Measurements from ENCODE around the gene C21orf91. TPM values are rescaled to one million over a fixed set of nuclear protein-coding genes. Genes with fewer than 3 reads are reported as not detected.

C21orf91 gene
- polyA plus RNA-seq, 2 donors, result 2.7 to 4.8 TPM

DNA sequence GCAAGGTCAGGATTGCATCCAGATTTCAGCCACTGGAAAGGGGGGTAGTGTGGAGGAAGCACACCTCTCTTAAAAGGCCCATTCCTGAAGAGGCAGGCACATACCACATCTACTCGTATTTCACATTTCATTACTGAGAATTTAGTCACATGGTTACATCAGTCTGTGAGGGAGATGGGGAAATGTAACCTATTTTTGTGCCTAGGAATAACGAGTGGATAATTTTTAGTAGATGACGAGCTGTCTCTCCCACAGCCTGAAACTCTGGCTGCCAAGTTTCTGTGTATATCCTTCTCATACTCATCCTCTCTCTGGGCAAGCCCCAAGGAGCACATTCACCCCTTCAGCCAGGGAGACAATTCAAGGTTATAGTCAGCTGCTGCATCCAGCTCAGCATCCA lies 10.3 kb upstream of the C21orf91 start:
- H3K4me3 ChIP-seq (ENCODE audit: low read depth in 1 of 2, low read length in 2 of 2), result no peak overlapping the region
- no peaks in the 10 kb centered on the region for H3K9me3 ChIP-seq (ENCODE audit: control insufficient read depth in 2 of 2, insufficient read depth in 1 of 2, low read depth in 1 of 2, low read length in 1 of 2)
- WGBS, 2 donors, result 74 to 83% methylated on average over 3 of the region's 3 CpGs
- no peak overlapping the region for H3K27ac ChIP-seq (ENCODE audit: low read depth in 2 of 2, low read length in 1 of 2)
- no peaks in the 10 kb centered on the region for H3K27me3 ChIP-seq (ENCODE audit: control insufficient read depth in 1 of 2, insufficient read depth in 2 of 2, low read length in 2 of 2)
- no peaks in the 10 kb centered on the region for H3K4me1 ChIP-seq (ENCODE audit: control insufficient read depth in 2 of 2, insufficient read depth in 2 of 2, low read length in 1 of 2)
- H3K36me3 ChIP-seq (ENCODE audit: control insufficient read depth in 2 of 2, insufficient read depth in 2 of 2, low read length in 1 of 2), result no peaks in the 10 kb centered on the region

DNA sequence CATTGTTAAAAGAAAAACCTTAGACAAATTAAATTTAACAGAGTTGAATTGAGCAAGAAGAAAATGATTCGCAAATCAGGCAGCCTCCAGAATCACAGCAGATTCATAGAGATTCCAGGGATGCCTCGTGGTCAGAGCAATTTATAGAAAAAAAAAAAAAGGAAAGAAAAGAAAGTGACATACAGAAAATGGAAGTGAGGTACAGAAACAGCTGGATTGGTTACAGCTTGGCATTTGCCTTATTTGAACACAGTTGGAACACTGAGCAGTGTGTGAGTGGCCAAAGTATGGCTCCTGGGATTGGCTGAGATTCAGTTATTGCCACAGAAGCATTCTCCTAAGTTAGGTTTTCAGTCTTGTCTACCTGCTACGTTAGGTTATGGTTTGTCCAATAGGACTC lies 9.1 kb upstream of the C21orf91 start:
- H3K27ac ChIP-seq (ENCODE audit: low read depth in 2 of 2, low read length in 1 of 2), result no peak overlapping the region
- H3K9me3 ChIP-seq (ENCODE audit: control insufficient read depth in 2 of 2, insufficient read depth in 1 of 2, low read depth in 1 of 2, low read length in 1 of 2), result no peaks in the 10 kb centered on the region
- no peaks in the 10 kb centered on the region for H3K4me1 ChIP-seq (ENCODE audit: control insufficient read depth in 2 of 2, insufficient read depth in 2 of 2, low read length in 1 of 2)
- H3K27me3 ChIP-seq (ENCODE audit: control insufficient read depth in 1 of 2, insufficient read depth in 2 of 2, low read length in 2 of 2), result no peaks in the 10 kb centered on the region
- no peaks in the 10 kb centered on the region for H3K36me3 ChIP-seq (ENCODE audit: control insufficient read depth in 2 of 2, insufficient read depth in 2 of 2, low read length in 1 of 2)
- H3K4me3 ChIP-seq (ENCODE audit: low read depth in 1 of 2, low read length in 2 of 2), result no peak overlapping the region
- 57 to 63% methylated on average over 3 of the region's 3 CpGs for whole genome bisulfite sequencing, 2 donors

DNA sequence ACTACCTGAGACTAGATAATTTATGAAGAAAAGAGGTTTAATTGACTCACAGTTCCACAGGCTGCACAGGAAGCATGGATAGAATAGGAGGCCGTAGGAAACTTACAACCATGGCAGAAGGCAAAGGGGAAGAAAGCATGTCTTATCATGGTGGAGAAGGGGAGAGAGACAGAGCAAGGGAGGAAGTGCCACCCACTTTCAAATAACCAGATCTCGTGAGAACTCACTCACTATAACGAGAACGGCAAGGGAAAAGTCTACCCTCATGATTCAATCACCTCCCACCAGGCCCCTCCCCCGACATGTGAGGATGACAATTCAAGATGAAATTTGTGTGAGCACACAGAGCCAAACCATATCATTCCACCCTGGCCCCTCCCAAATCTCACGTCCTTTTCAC lies 4.7 kb upstream of the C21orf91 start:
- WGBS, 2 donors, result 86 to 88% methylated on average over 6 of the region's 6 CpGs
- H3K4me1 ChIP-seq (ENCODE audit: control insufficient read depth in 2 of 2, insufficient read depth in 2 of 2, low read length in 1 of 2), result no peaks in the 10 kb centered on the region
- H3K36me3 ChIP-seq (ENCODE audit: control insufficient read depth in 2 of 2, insufficient read depth in 2 of 2, low read length in 1 of 2), result no peaks in the 10 kb centered on the region
- no peak overlapping the region for H3K27ac ChIP-seq (ENCODE audit: low read depth in 2 of 2, low read length in 1 of 2)
- H3K9me3 ChIP-seq (ENCODE audit: control insufficient read depth in 2 of 2, insufficient read depth in 1 of 2, low read depth in 1 of 2, low read length in 1 of 2), result no peaks in the 10 kb centered on the region
- H3K4me3 ChIP-seq (ENCODE audit: low read depth in 1 of 2, low read length in 2 of 2), result no peak overlapping the region
- H3K27me3 ChIP-seq (ENCODE audit: control insufficient read depth in 1 of 2, insufficient read depth in 2 of 2, low read length in 2 of 2), result no peaks in the 10 kb centered on the region

DNA sequence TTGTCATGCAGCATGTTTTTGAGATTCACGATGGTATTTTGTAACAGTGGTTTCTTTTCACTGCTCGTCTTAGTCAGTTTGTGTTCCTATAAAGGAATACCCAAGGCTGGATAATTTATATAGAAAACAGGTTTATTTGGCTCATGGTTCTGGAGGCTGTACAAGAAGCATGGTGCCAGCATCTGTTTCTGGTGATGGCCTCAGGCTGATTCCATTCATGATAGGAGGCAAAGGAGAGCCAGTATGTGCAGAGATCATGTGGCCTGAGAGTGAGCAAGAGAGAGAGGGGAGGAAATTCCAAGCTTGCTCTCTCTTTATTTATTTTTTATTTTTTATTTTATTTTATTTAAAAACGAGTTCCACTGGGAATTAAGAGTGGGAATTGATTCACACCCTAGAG lies 2.0 kb upstream of the C21orf91 start:
- Histone ChIP-seq H3K27me3 (ENCODE audit: control insufficient read depth in 1 of 2, insufficient read depth in 2 of 2, low read length in 2 of 2) (no peaks in the 10 kb centered on the region), H3K9me3 (ENCODE audit: control insufficient read depth in 2 of 2, insufficient read depth in 1 of 2, low read depth in 1 of 2, low read length in 1 of 2) (no peaks in the 10 kb centered on the region), H3K4me1 (ENCODE audit: control insufficient read depth in 2 of 2, insufficient read depth in 2 of 2, low read length in 1 of 2) (no peaks in the 10 kb centered on the region), H3K4me3 (ENCODE audit: low read depth in 1 of 2, low read length in 2 of 2) (no peak overlapping the region), H3K36me3 (ENCODE audit: control insufficient read depth in 2 of 2, insufficient read depth in 2 of 2, low read length in 1 of 2) (no peaks in the 10 kb centered on the region), H3K27ac (ENCODE audit: low read depth in 2 of 2, low read length in 1 of 2) (no peak overlapping the region)
- WGBS, 2 donors, result 64 to 73% methylated on average over 3 of the region's 3 CpGs

- 1% methylated on average over 6 of the region's 6 CpGs for WGBS, 2 donors
- no peaks in the 10 kb centered on the region for H3K27me3 ChIP-seq (ENCODE audit: control insufficient read depth in 1 of 2, insufficient read depth in 2 of 2, low read length in 2 of 2)
- no peaks in the 10 kb centered on the region for H3K4me1 ChIP-seq (ENCODE audit: control insufficient read depth in 2 of 2, insufficient read depth in 2 of 2, low read length in 1 of 2)
- H3K36me3 ChIP-seq (ENCODE audit: control insufficient read depth in 2 of 2, insufficient read depth in 2 of 2, low read length in 1 of 2), result no peaks in the 10 kb centered on the region
- no peaks in the 10 kb centered on the region for H3K9me3 ChIP-seq (ENCODE audit: control insufficient read depth in 2 of 2, insufficient read depth in 1 of 2, low read depth in 1 of 2, low read length in 1 of 2)
- H3K27ac ChIP-seq (ENCODE audit: low read depth in 2 of 2, low read length in 1 of 2), result peak overlapping the region; percentile 95
- peak overlapping the region; percentile 76 to 99 for H3K4me3 ChIP-seq (ENCODE audit: low read depth in 1 of 2, low read length in 2 of 2)
Measured at GRCh38 chr21:17819877-17820229, 697 bp upstream of the C21orf91 start.

- H3K4me1 ChIP-seq (ENCODE audit: control insufficient read depth in 2 of 2, insufficient read depth in 2 of 2, low read length in 1 of 2), result no peaks in the 10 kb centered on the region
- H3K36me3 ChIP-seq (ENCODE audit: control insufficient read depth in 2 of 2, insufficient read depth in 2 of 2, low read length in 1 of 2), result no peaks in the 10 kb centered on the region
- H3K27me3 ChIP-seq (ENCODE audit: control insufficient read depth in 1 of 2, insufficient read depth in 2 of 2, low read length in 2 of 2), result no peaks in the 10 kb centered on the region
- H3K27ac ChIP-seq (ENCODE audit: low read depth in 2 of 2, low read length in 1 of 2), result peak overlapping the region; percentile 95
- H3K4me3 ChIP-seq (ENCODE audit: low read depth in 1 of 2, low read length in 2 of 2), result peak overlapping the region; percentile 76 to 99
- WGBS, 2 donors, result 0 to 1% methylated on average over 54 to 56 of the region's 56 CpGs
- H3K9me3 ChIP-seq (ENCODE audit: control insufficient read depth in 2 of 2, insufficient read depth in 1 of 2, low read depth in 1 of 2, low read length in 1 of 2), result no peaks in the 10 kb centered on the region
Measured at GRCh38 chr21:17818186-17819113, 706 bp downstream of the C21orf91 start.

DNA sequence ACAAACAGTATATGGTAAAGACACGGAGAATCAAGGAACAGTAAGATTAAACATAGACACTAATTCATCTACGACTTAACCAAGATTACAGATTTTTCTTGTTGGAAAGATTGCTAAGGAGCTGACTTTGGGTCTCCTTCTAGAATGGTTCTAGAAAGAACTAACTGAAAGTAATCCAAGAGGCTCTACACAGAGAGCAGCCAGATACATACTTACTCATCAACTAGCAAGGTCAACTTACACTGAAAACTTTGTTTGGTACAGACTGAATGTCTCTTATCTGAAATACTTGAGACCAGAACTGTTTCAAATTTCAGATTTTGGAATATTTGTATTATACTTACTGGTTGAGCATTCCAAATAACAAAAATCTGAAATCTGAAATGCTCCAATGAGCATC lies 5.8 kb downstream of the C21orf91 start:
- Histone ChIP-seq H3K4me3 (ENCODE audit: low read depth in 1 of 2, low read length in 2 of 2) (no peak overlapping the region), H3K27me3 (ENCODE audit: control insufficient read depth in 1 of 2, insufficient read depth in 2 of 2, low read length in 2 of 2) (no peaks in the 10 kb centered on the region), H3K4me1 (ENCODE audit: control insufficient read depth in 2 of 2, insufficient read depth in 2 of 2, low read length in 1 of 2) (no peaks in the 10 kb centered on the region), H3K36me3 (ENCODE audit: control insufficient read depth in 2 of 2, insufficient read depth in 2 of 2, low read length in 1 of 2) (peaks cover 4% of the 10 kb centered on the region in 2 donors), H3K9me3 (ENCODE audit: control insufficient read depth in 2 of 2, insufficient read depth in 1 of 2, low read depth in 1 of 2, low read length in 1 of 2) (peaks cover under 1 to 1% of the 10 kb centered on the region in 2 donors), H3K27ac (ENCODE audit: low read depth in 2 of 2, low read length in 1 of 2) (no peak overlapping the region)
- WGBS, 2 donors, result 95% methylated on average over 2 of the region's 2 CpGs

DNA sequence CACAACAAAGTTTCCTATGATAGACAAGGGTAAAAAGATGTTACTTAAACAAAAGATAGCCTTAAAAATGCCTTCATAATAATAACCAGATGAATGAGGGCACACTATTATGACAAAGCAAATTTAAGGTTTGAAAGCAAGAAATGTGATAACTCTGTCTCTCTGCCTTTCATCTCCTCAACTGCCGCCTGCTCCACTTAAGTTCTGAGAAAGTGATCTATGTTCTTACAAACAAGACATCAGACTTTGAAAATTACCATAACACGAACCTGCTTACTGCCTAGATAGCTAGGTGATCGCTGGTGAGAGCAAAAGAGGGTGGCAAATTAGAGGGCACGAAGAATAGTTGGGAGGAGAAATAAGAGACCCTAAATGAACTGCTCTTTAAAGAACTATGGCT lies 13.2 kb downstream of the C21orf91 start:
- Histone ChIP-seq H3K36me3 (ENCODE audit: control insufficient read depth in 2 of 2, insufficient read depth in 2 of 2, low read length in 1 of 2) (peaks cover 4 to 12% of the 10 kb centered on the region in 2 donors), H3K27ac (ENCODE audit: low read depth in 2 of 2, low read length in 1 of 2) (no peak overlapping the region)

GRCh38 chr21:17803536-17803935 lies 15.6 kb downstream of the C21orf91 start:
- Histone ChIP-seq H3K27ac (ENCODE audit: low read depth in 2 of 2, low read length in 1 of 2) (no peak overlapping the region), H3K27me3 (ENCODE audit: control insufficient read depth in 1 of 2, insufficient read depth in 2 of 2, low read length in 2 of 2) (no peaks in the 10 kb centered on the region), H3K36me3 (ENCODE audit: control insufficient read depth in 2 of 2, insufficient read depth in 2 of 2, low read length in 1 of 2) (peaks cover 0 to 9% of the 10 kb centered on the region in 2 donors), H3K9me3 (ENCODE audit: control insufficient read depth in 2 of 2, insufficient read depth in 1 of 2, low read depth in 1 of 2, low read length in 1 of 2) (peaks cover 6 to 7% of the 10 kb centered on the region in 2 donors), H3K4me3 (ENCODE audit: low read depth in 1 of 2, low read length in 2 of 2) (no peak overlapping the region), H3K4me1 (ENCODE audit: control insufficient read depth in 2 of 2, insufficient read depth in 2 of 2, low read length in 1 of 2) (no peaks in the 10 kb centered on the region)
- WGBS, 2 donors, result 52 to 68% methylated on average over 3 of the region's 3 CpGs

More for the DNA sequence above, 13.2 kb downstream of the C21orf91 start:
- 91 to 95% methylated on average over 4 of the region's 4 CpGs for WGBS, 2 donors
- Histone ChIP-seq H3K9me3 (ENCODE audit: control insufficient read depth in 2 of 2, insufficient read depth in 1 of 2, low read depth in 1 of 2, low read length in 1 of 2) (peaks cover 6 to 7% of the 10 kb centered on the region in 2 donors), H3K27me3 (ENCODE audit: control insufficient read depth in 1 of 2, insufficient read depth in 2 of 2, low read length in 2 of 2) (no peaks in the 10 kb centered on the region), H3K4me1 (ENCODE audit: control insufficient read depth in 2 of 2, insufficient read depth in 2 of 2, low read length in 1 of 2) (no peaks in the 10 kb centered on the region), H3K4me3 (ENCODE audit: low read depth in 1 of 2, low read length in 2 of 2) (no peak overlapping the region)

DNA sequence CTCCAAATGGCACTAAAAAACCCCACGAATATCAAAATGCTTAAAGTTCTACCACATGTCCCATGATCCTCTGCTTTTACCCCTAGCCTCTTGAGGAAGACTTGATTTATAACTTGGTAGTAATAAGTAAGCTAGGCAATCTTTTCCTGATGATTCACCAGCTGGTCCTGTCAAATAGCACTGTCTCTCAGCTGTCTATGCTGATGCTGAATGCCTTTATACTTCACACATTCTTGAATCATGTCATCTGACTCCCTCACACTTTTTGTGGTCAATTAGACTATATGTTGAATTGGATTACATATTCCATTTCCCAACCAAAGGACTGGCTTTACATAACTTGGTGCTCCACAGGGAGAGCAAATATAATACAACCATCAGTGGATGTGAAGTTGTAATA lies 16.6 kb downstream of the C21orf91 start:
- no peak overlapping the region for H3K27ac ChIP-seq (ENCODE audit: low read depth in 2 of 2, low read length in 1 of 2)
- H3K4me3 ChIP-seq (ENCODE audit: low read depth in 1 of 2, low read length in 2 of 2), result no peak overlapping the region
- H3K27me3 ChIP-seq (ENCODE audit: control insufficient read depth in 1 of 2, insufficient read depth in 2 of 2, low read length in 2 of 2), result no peaks in the 10 kb centered on the region
- no peaks in the 10 kb centered on the region for H3K9me3 ChIP-seq (ENCODE audit: control insufficient read depth in 2 of 2, insufficient read depth in 1 of 2, low read depth in 1 of 2, low read length in 1 of 2)
- WGBS, 2 donors, result 86 to 88% methylated on average over 1 of the region's 1 CpG
- no peaks in the 10 kb centered on the region for H3K4me1 ChIP-seq (ENCODE audit: control insufficient read depth in 2 of 2, insufficient read depth in 2 of 2, low read length in 1 of 2)
- peaks cover 0 to 3% of the 10 kb centered on the region in 2 donors for H3K36me3 ChIP-seq (ENCODE audit: control insufficient read depth in 2 of 2, insufficient read depth in 2 of 2, low read length in 1 of 2)
